ENCODE data around the gene MYO7A.

DNA sequence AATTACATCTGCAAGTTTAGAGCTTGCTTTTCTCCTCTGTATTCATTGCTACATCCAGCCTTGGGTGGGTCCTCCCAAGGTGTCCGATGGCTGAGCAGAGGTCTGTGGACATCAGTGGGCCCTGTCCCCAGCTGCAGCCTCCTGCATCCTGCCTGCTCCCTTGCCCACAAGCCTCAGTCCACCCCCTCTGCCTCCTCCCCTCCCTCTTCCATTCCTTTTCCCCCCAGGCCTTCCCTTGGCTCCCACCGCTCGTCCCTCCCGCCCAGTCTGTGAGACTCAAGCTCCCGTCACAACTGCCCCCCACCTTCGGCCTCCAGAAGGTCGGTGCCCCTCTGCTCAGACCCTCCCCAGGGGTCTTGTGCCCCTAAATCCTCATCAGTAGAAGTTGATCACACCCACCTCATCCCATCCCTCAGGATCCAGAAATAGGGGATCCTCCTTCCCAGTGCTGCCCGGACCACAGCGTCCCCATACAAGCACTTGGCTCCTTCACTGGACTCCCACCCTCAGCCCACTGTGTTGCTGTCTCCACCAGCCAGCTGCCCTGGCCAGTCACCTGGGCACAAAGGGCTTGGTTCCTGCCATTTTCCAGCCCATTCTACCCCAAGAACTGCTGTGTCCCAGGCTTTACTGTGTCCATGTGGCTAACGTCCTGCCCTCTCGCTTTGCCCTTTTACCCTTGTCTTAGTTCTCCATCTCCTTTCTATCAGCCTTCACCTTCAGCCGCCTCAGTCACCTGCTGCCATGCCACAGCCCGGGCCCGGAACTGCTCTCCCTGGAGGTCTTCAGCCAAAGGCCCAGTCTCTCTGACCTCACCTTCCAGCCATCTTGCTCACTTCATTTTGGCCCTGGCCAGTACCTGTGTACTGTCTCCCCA, 27.6 kb upstream of the MYO7A start:
- TF ChIP-seq, protein P1, sequence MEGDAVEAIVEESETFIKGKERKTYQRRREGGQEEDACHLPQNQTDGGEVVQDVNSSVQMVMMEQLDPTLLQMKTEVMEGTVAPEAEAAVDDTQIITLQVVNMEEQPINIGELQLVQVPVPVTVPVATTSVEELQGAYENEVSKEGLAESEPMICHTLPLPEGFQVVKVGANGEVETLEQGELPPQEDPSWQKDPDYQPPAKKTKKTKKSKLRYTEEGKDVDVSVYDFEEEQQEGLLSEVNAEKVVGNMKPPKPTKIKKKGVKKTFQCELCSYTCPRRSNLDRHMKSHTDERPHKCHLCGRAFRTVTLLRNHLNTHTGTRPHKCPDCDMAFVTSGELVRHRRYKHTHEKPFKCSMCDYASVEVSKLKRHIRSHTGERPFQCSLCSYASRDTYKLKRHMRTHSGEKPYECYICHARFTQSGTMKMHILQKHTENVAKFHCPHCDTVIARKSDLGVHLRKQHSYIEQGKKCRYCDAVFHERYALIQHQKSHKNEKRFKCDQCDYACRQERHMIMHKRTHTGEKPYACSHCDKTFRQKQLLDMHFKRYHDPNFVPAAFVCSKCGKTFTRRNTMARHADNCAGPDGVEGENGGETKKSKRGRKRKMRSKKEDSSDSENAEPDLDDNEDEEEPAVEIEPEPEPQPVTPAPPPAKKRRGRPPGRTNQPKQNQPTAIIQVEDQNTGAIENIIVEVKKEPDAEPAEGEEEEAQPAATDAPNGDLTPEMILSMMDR (optimal IDR thresholded peaks at IDR 0.05 in 1 of 3, IDR thresholded peaks at IDR 0.05 in 1 of 3, conservative IDR thresholded peaks at IDR 0.05 in 1 of 3; ENCODE audit: extremely low read depth in 1 of 3, insufficient read depth in 2 of 3, low read length in 3 of 3): no peak
- no peak for TF ChIP-seq EZH2 (IDR thresholded peaks at IDR 0.05; ENCODE audit: low read length)

All from keratinocyte (primary cell).